Fibroblast of peridontal ligament (primary cell): ENCODE results near the gene CES4A.
"Not testable (repeated sequence)": the region's sequence is repeated elsewhere in the genome, so short reads cannot be mapped to it uniquely, and the experiment has no call there.

ENCODE experiments used
- DNase-seq: peaks from one replicate; pipeline ENCODE4 v3.0.0-alpha.2; 2010; ENCODE audit errors: extremely low read depth

The CES4A gene

GRCh38 chr16:66984892-66985311, 3.5 kb upstream of the CES4A start:
- no peak for DNase-seq

- no peak for DNase-seq
Measured at GRCh38 chr16:66986559-66986958, 1.8 kb upstream of the CES4A start.

- DNase-seq = no peak
Measured at GRCh38 chr16:66991545-66992077, 3.2 kb downstream of the CES4A start.

DNA sequence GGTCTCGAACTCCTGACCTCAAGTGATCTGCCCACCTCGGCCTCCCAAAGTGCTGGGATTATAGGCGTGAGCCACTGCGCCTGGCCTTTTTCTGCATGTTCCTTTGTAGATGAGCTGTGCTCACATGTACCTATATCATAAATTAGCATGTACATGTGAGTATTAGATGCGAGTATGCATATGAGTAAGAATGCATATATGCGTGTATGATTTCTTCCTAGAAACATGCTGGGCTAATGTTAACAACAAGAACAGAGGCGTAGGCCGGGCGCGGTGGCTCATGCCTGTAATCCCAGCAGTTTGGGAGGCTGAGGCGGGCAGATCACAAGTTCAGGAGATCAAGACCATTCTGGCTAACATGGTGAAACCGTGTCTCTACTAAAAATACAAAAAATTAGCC, 5.2 kb downstream of the CES4A start:
- DNase-seq = not testable (repeated sequence)

DNA sequence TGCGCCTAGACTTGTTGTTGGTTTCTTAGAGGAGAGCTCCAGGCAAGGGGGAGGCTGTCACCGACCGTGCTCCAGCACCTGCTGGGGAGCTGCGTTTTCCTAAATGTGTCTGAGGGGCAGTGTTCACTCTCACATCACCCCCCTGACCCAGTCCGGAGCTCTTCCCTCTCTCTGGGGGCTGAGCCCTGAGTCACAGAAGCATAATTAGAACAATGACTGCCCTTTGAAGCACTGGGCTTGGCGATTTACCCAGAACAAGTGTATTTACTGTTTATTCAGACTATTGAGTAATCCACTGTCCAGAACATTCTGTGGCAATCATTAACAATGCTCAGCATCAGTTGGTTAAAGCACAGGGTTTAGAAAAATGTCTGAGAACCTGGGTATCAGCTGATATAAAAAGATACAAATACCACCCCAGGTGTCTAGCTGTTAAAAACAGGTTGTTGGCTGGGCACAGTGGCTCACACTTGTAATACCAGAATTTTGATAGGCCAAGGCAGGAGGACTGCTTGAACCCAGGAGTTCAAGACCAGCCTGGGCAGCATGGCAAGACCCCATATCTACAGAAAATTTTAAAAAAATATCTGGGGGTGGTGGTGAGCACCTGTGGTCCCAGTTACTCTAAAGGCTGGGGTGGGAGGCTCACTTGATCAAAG, 8.1 kb downstream of the CES4A start:
- peak; percentile 82 for DNase-seq

- DNase-seq = no peak
Measured at GRCh38 chr16:66996983-66997358, 8.6 kb downstream of the CES4A start.

DNA sequence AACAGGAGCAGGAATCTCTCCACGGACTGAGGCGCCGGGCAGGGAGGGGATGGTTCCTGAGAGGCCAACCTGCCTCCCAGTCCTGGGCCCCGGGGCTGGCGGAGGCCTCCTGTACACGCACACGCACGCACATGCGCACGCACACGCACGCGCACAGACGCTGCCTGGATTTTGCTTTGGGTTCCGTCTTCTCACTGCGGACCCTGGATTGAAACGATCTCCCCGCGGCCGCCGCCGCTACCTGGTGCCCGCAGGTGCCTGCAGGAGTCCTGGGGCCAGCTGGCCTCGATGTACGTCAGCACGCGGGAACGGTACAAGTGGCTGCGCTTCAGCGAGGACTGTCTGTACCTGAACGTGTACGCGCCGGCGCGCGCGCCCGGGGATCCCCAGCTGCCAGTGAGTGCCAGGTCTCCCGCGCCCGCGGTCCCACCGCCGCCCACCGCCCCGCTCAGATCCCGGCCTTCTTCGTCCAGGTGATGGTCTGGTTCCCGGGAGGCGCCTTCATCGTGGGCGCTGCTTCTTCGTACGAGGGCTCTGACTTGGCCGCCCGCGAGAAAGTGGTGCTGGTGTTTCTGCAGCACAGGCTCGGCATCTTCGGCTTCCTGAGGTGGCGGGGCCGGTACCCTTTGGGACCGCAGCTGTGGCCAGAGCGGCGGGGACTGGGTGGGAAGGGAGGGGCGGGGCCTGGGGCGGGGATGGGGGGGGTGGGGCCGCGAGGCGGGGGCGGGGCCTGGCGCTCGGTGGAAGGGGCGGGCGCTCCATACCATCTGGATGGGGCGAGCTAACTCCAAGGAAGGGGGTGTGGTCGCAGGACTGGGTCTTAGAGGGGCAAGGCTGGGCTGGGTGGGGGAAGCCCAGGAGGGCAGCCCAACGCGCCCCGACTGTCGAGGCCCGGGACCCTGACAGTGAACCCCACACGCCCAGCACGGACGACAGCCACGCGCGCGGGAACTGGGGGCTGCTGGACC, 12.3 kb downstream of the CES4A start:
- no peak for DNase-seq

DNA sequence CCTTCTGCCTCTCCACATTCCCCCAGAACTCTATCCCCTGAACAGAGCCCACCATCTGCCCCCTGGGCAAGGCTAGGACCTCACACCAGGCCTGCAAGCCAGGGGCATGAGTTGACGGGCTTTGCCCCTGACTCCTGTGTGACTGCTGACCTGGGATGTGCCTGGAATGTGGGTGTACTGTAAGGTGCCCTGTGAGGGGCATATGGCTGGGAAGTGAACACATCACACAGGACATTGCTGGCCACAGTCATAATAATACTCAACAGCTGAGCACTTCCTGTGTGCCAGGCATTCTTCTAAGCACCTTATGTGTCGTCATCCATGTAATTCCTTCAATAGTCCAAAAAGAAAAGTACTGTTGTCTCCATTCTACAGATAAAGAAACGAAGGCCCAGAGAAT, 13.3 kb downstream of the CES4A start:
- DNase-seq = no peak

DNA sequence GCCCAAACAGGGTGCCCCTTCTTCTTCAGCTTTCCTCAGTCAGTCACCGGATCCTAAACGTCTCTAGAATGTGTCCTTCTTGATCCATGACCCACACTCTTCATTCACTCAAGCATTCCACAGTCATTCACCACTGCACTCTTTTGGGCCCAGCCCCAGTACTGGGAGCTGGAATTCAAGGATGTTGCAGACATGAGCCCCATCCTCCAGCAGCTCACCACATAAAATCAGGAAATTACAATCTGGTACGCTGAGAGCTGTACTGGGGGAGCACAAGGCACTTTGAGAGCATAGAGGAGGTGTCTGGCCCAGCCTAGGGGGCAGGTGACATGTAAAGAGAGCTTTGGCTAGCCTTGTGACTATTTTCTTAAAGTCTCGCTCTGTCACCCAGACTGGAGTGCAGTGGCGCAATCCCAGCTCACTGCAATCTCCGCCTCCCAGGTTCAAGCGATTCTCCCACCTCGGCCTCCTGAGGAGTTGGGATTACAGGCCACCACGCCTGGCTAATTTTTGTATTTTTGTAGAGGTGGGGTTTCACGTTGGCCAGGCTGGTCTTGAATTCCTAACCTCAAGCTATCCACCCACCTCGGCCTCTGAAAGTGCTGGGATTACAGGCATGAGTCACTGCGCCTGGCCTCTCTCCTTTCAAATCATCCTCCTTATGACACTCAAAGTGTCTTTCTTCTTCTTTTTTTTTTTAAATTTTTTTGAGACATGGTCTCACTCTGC, 18.7 kb downstream of the CES4A start:
- no peak for DNase-seq

DNA sequence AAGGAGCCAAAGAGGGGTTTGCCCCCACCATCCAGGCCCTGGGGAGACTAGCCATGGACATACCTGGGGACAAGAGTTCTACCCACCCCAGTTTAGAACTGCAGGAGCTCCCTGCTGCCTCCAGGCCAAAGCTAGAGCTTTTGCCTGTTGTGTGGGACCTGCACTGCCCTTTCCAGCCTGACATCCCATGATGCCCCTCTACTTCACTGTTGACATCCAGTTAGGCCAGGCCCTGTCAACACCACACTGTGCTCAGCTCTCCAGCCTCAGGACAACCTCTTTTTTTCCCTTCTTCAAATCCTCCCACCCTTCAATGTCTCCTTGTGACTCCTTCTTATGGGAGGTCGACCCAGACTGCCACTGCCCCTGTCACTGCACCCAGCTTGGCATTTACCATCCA, 20.8 kb downstream of the CES4A start:
- no peak for DNase-seq

GRCh38 chr16:67011274-67011673, 22.9 kb downstream of the CES4A start:
- no peak for DNase-seq

DNA sequence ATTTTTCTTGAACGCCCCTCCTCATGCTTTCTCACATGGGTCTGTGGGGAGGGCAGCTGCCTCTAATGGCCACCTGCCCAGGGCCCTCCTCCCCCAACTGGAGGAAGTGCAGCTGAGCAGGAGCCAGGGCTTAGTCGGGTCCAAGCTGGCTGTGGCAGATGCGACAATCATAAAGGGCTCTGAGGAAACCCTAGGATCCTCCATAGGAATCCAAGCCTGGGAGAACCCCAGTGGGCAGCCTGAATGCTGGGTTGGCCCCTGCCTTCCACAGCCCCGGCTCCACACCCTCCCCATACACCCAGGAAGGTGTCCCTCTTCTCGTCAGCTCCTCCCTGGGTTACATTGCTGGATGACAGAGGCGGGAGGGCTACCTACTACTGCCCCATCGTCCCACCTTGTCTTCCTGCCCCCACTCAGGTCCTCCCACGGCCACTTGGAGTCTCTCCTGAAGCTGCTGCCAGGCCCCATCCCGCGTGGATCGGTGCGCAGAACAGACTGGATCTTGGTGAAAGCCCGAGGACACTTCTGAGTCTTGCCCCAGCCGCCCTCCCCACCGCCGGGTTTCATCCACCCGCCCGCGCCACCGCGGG, 24.9 kb downstream of the CES4A start:
- DNase-seq = no peak

GRCh38 chr16:67013823-67014633, 25.6 kb downstream of the CES4A start:
- DNase-seq = peak; percentile 56

DNA sequence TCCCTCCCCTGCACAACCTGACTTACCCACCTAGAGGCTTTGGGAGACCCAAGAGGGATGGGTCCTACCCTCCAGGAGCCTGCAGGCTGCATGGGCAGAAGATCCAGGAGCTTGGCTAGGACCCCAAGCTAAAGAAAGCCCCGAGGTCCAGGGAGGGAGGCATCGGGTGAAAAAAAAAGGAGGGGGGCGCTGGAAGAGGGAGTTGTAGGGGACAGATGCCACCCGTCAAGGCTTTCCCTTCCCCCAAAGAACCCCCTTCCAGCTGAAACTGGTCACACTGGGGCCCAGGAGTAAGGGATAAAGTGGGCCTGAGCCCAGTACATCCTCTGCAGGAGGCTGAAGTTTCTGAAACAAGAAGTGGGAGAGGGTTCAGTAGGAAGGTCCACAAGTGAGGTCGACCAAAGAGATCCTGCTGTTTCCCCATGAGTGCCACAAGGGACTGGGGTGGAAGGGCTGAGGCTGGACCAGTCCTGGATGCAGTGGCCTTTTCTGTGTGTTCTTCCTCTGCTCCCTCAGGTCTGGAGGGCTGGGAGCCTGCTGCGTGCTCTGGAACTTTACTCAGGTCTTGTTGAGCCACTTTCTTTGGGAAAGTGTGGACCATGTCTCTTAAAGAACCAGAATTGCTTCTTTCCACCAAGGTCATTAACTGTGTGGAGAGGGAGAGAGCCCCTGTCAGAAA, 26.4 kb downstream of the CES4A start:
- DNase-seq = no peak

DNA sequence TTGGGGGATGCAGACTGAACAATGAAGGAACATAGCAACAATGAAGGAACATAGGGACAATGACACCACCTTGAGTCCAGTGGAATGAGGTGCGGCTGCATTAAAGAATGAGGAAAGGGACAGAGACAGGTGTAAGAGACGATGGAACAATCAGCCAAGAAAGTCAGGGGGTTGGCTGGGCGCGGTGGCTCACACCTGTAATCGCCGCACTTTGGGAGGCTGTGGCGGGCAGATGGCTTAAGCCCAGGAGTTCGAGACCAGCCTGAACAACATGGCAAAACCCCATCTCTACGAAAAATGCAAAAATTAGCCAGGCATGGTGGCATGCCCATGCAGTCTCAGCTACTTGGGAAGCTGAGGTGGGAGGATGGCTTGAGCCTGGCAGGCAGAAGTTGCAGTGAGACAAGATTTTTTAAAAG, 26.9 kb downstream of the CES4A start:
- no peak for DNase-seq

DNA sequence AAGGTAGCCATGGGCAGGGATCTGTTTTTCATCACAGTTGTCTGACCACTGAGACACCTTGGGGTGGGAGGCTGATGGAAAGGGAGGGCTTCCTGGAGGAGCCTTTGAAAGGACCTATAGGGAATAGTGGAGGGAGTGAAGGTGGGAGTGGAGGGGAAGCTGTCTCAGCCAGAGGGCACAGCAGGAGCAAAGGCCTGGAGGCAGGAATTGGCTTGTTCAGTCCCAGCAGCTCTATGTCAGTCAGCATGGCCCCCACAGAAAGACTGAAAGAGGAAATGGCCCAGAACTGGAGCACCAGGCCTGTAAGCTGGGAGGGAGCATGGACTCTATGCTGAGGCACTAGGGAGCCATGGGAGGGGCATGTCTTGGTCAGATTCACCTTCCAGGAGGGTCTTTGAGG, 27.8 kb downstream of the CES4A start:
- DNase-seq = no peak

DNA sequence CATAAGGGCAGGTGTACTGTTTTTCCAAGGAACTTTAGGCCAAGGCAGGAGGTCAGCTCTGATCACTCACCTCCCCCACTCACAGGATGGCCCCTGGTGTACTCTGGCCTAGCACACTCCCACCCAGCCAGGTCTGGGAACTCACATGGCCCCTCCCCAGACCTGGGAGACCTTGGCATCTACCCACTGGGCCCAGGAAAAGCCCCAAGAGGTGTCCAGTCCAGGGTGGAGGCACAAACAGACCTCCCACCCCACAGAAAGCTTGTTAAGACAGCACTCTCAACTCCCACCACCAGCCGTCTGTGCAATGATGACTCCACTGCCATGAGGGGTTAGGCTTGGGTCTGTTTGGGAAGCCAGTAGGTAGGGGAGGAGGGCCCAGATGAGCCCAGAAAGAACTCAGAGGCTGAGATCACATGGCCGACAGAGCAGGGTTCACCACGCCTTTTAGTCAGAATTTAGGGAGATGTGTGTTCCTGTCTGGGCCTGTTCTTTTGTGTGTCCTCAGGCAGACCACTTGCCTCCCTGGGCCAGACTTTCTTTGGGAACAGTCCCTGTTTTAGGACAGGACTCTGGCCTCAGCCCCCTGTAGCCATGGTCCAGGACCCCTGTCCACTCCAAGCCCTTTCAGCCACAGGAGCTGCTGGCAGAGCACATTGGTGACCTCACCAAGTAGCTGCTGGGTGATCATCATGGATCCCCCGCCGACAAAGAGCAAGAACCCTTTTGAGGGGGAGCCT, 28.5 kb downstream of the CES4A start:
- DNase-seq = no peak

DNA sequence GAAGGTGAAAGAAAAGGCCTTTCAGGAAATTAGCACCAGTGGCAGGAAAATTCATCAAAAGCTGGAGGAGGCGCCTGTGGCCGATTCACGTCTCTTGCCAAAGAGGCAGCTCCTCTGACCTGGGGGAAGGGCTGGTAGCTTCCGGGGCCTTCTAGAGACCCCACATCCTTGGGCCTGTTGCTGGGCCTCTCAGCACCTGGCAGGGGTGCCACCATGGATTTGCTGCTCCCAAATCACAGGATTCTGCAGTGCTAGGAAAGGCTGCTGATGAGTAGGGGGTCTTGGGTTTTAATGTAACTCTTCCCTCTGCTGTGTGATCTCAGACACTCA, 29.0 kb downstream of the CES4A start:
- DNase-seq = no peak

GRCh38 chr16:67017810-67018488, 29.6 kb downstream of the CES4A start:
- peak; percentile 92 for DNase-seq
